ENCODE measurements around the gene ZNF655. TPM values are rescaled to one million over a fixed set of nuclear protein-coding genes. Genes with fewer than 3 reads are reported as not detected.
A peak's percentile ranks its signal among the peaks of the same experiment; 100 is the strongest.

The ZNF655 gene
- total and polyA plus RNA-seq, 2 donors (not counting 3 experiments of a cell fraction or from before 2014, with no cell fraction given): 16.9 to 20.4 TPM

DNA sequence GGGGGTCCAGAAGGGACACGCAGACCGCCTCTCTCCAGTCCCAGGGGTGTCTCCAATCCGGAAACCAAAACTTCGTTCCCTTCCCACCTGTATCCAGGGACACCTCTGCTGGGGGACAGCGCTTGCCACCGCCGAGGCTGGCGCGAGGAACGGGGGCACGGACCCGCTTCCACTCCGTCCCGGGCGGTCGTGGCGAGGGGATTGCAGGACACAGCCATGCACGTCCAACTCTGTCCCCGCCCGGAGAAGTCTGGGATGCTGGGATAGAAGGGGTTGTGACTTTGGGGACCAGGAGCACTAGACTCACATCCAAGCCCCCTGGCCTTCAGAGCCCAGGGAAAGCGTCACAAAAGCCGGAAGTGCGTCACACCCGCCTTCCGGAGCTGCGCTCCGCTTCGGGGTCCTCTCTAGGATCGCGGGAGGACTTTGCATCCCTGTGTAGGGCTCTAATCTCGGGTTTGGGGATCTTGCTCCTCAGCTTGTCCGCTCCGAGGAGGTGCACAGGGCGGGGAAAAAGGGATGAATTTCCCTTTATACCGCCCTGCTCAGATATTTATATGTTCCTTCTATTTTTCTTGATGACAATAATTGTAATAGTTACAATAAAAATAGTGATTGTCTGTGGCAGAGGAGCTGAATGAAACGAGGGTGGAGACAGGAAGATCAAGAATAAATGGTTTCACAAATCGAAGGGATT is 6.5 kb upstream of the ZNF655 start, which contains the start of gene FAM200A:
Gene FAM200A, minus strand, starts transcription at position 348 of the 697 bp plus-strand sequence. CDS start 3,707 bp downstream, outside the sequence.
- Histone ChIP-seq H3K9ac (replicated peaks; ENCODE audit: extremely low read depth, insufficient read depth, low read length) (peak within 1 kb of the TSS; percentile 87), H3K4me3 (replicated peaks in 1 of 3; ENCODE audit: insufficient read depth in 1 of 3, low read depth in 1 of 3, low read length in 3 of 3) (peak within 1 kb of the TSS; percentile 81 to 93 (median 92)), H3K9me3 (replicated peaks; ENCODE audit: control insufficient read depth, insufficient read depth, low read length) (no peaks in the 10 kb centered on the region), H3K79me2 (ENCODE audit: control insufficient read depth, insufficient read depth, low read length) (peaks cover 2% of the 10 kb centered on the region), H3K27ac (ENCODE audit: insufficient read depth, low read depth, low read length) (peak within 1 kb of the TSS; percentile 91), H3K4me2 (ENCODE audit: insufficient read depth, low read length) (peak within 1 kb of the TSS; percentile 96), H3K9me1 (replicated peaks; ENCODE audit: control insufficient read depth, extremely low read depth, insufficient read depth, low read length) (no peaks in the 10 kb centered on the region), H3K4me1 (ENCODE audit: control insufficient read depth, extremely low read depth, insufficient read depth, low read length) (peaks cover 10% of the 10 kb centered on the region), H4K20me1 (replicated peaks; ENCODE audit: control insufficient read depth, extremely low read depth, insufficient read depth, low read length) (no peaks in the 10 kb centered on the region), H2AFZ (ENCODE audit: low read depth, low read length) (peak within 1 kb of the TSS; percentile 91), H3K27me3 (ENCODE audit: control insufficient read depth in 2 of 2, insufficient read depth in 2 of 2, low read length in 2 of 2) (no peaks in the 10 kb centered on the region), H3K36me3 (ENCODE audit: control insufficient read depth in 2 of 2, extremely low read depth in 1 of 2, insufficient read depth in 2 of 2, low read length in 2 of 2) (no peaks in the 10 kb centered on the region)
- DNase-seq (ENCODE audit: low read depth, low spot score) (peak; percentile 87), FAIRE-seq (peak; percentile 93)
- ChIA-PET CTCF (interaction anchor here (0.8 to 1.0 kb wide), 2 partner anchors 47 to 52 kb away, joined by 3 to 4 read pairs; partner anchors contain the start of genes ZKSCAN5 and ZNF394), POLR2A (interaction anchor here (0.8 to 1.5 kb wide), 2 partner anchors 47 to 51 kb away, joined by 3 to 4 read pairs; partner anchors contain the start of gene ZKSCAN5)
- intact Hi-C loops (cut with micrococcal nuclease): loop anchor here (2.0 kb wide), 1 partner anchor 47 kb away; the partner anchor contains the start of gene ZKSCAN5
- no TSS peak for BruUV-seq (replicated peaks)
- no peak for TF ChIP-seq JUN (IDR thresholded peaks at IDR 0.05; ENCODE audit: borderline replicate concordance, insufficient read depth, insufficient read length, low read depth)
- TF ChIP-seq POLR2AphosphoS5 (IDR thresholded peaks at IDR 0.05; ENCODE audit: insufficient read depth, low read depth, low read length): peak; percentile 94
- TF ChIP-seq FOS (IDR thresholded peaks at IDR 0.05; ENCODE audit: borderline replicate concordance, insufficient read depth, low read length): peak; percentile 12
- peak; percentile 93 for TF ChIP-seq POLR2A (IDR thresholded peaks at IDR 0.05; ENCODE audit: low read depth, low read length)
- dilution Hi-C loops (cut with MboI; ENCODE audit: extremely low pct_ligation_motif_present, low sequenced_read_pairs): no loop called here

DNA sequence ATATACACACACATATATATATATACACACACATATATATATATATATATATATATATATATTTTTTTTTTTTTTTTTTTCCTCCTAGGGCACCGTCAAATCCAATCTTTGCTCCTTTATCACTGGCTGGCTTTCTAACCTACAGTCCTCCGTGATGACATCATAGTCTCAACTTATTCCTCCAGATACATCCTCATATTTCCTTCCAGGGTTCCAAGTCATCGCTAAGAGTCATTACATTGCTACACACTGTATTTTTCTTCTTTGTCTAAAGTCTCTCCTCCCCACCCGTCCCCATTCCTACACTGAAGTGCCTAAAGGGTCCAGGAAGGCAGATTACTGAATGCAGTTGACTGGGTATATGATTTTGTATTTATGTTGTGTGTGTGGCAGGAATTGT is 5.4 kb upstream of the ZNF655 start:
- BruUV-seq (replicated peaks): no TSS peak
- Histone ChIP-seq H3K4me1 (ENCODE audit: control insufficient read depth, extremely low read depth, insufficient read depth, low read length) (peaks cover 14% of the 10 kb centered on the region), H3K36me3 (ENCODE audit: control insufficient read depth in 2 of 2, extremely low read depth in 1 of 2, insufficient read depth in 2 of 2, low read length in 2 of 2) (no peaks in the 10 kb centered on the region), H3K9me1 (replicated peaks; ENCODE audit: control insufficient read depth, extremely low read depth, insufficient read depth, low read length) (no peaks in the 10 kb centered on the region), H4K20me1 (replicated peaks; ENCODE audit: control insufficient read depth, extremely low read depth, insufficient read depth, low read length) (no peaks in the 10 kb centered on the region), H3K79me2 (ENCODE audit: control insufficient read depth, insufficient read depth, low read length) (peaks cover 2% of the 10 kb centered on the region), H3K4me3 (replicated peaks in 1 of 3; ENCODE audit: insufficient read depth in 1 of 3, low read depth in 1 of 3, low read length in 3 of 3) (no peak overlapping the region), H3K9ac (replicated peaks; ENCODE audit: extremely low read depth, insufficient read depth, low read length) (no peak overlapping the region), H3K4me2 (ENCODE audit: insufficient read depth, low read length) (no peak overlapping the region), H3K9me3 (replicated peaks; ENCODE audit: control insufficient read depth, insufficient read depth, low read length) (no peaks in the 10 kb centered on the region), H3K27ac (ENCODE audit: insufficient read depth, low read depth, low read length) (no peak overlapping the region), H3K27me3 (ENCODE audit: control insufficient read depth in 2 of 2, insufficient read depth in 2 of 2, low read length in 2 of 2) (no peaks in the 10 kb centered on the region), H2AFZ (ENCODE audit: low read depth, low read length) (no peak overlapping the region)
- dilution Hi-C loops (cut with MboI; ENCODE audit: extremely low pct_ligation_motif_present, low sequenced_read_pairs): no loop called here
- intact Hi-C loops (cut with micrococcal nuclease): loop anchor here (2.0 kb wide), 1 partner anchor 48 kb away; the partner anchor contains the start of gene ZKSCAN5
- CTCF ChIA-PET: no interaction called here
- POLR2A ChIA-PET: no interaction called here
- no peak for DNase-seq (ENCODE audit: low read depth, low spot score)
- TF ChIP-seq FOS (IDR thresholded peaks at IDR 0.05; ENCODE audit: borderline replicate concordance, insufficient read depth, low read length) (no peak), MYC (IDR thresholded peaks at IDR 0.05; ENCODE audit: low read depth, low read length) (no peak), JUN (IDR thresholded peaks at IDR 0.05; ENCODE audit: borderline replicate concordance, insufficient read depth, insufficient read length, low read depth) (no peak), POLR2A (IDR thresholded peaks at IDR 0.05; ENCODE audit: low read depth, low read length) (no peak), POLR2AphosphoS5 (IDR thresholded peaks at IDR 0.05; ENCODE audit: insufficient read depth, low read depth, low read length) (no peak), GATA2 (IDR thresholded peaks at IDR 0.05; ENCODE audit: insufficient read depth, insufficient read length, low read depth, low read length) (no peak), EZH2 (IDR thresholded peaks at IDR 0.05; ENCODE audit: borderline replicate concordance, low read depth, low read length, severe bottlenecking) (no peak)
- TF ChIP-seq, protein P1, sequence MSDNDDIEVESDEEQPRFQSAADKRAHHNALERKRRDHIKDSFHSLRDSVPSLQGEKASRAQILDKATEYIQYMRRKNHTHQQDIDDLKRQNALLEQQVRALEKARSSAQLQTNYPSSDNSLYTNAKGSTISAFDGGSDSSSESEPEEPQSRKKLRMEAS (IDR thresholded peaks at IDR 0.05; ENCODE audit: insufficient read depth, insufficient read length): no peak
- TF ChIP-seq, protein P2, sequence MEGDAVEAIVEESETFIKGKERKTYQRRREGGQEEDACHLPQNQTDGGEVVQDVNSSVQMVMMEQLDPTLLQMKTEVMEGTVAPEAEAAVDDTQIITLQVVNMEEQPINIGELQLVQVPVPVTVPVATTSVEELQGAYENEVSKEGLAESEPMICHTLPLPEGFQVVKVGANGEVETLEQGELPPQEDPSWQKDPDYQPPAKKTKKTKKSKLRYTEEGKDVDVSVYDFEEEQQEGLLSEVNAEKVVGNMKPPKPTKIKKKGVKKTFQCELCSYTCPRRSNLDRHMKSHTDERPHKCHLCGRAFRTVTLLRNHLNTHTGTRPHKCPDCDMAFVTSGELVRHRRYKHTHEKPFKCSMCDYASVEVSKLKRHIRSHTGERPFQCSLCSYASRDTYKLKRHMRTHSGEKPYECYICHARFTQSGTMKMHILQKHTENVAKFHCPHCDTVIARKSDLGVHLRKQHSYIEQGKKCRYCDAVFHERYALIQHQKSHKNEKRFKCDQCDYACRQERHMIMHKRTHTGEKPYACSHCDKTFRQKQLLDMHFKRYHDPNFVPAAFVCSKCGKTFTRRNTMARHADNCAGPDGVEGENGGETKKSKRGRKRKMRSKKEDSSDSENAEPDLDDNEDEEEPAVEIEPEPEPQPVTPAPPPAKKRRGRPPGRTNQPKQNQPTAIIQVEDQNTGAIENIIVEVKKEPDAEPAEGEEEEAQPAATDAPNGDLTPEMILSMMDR (IDR thresholded peaks at IDR 0.05; ENCODE audit: extremely low read depth in 1 of 2, insufficient read depth in 1 of 2, low read depth in 1 of 2, low read length in 2 of 2): no peak
- no peak for FAIRE-seq

Data from endothelial cell of umbilical vein (primary cell).